H1 (cell line): ENCODE results near the gene COL25A1. TPM values are rescaled to one million over a fixed set of nuclear protein-coding genes. Genes with fewer than 3 reads are reported as not detected.

Source experiments
- CTCF ChIA-PET: fragments of 300-600 bp; sonication (Branson Sonifier 250); formaldehyde crosslinking; loops from one replicate; lab custom pipeline; 2021; ENCODE audit not compliant: partially characterized antibody; lab: Charles Lee
- POLR2A ChIA-PET: fragments of 300-600 bp; sonication (Branson Sonifier 250); formaldehyde crosslinking; loops from one replicate; lab custom pipeline; 2021; ENCODE audit warnings: inconsistent platforms; ENCODE audit not compliant: partially characterized antibody; lab: Charles Lee
- DNase-seq, 2 experiments: peaks; one replicate each; pipeline versions ENCODE4 v3.0.0 to v3.0.0-alpha.2; 2010 to 2022; ENCODE audit warnings: low spot score in 2 of 2, low read depth in 1 of 2, mixed read lengths in 1 of 2
- FAIRE-seq: peaks from 2 replicates; lab custom pipeline; 2011; peaks lifted over from hg19 to GRCh38; lab: Jason Lieb, UNC
- H2AFZ ChIP-seq: 2 replicates; pipeline ENCODE4 v1.8.1; 2012; ENCODE audit warnings: low read length, inconsistent platforms
- H2AK5ac ChIP-seq: 2 replicates; pipeline ENCODE4 v1.6.1; 2013; ENCODE audit warnings: low read depth, low read length
- H2BK120ac ChIP-seq: replicated peaks from 2 replicates; pipeline ENCODE3; 2013; ENCODE audit warnings: low read depth, low read length, inconsistent platforms
- H2BK12ac ChIP-seq: 2 replicates; pipeline ENCODE4 v1.6.1; 2013; ENCODE audit warnings: low read depth, low read length
- H2BK15ac ChIP-seq: 2 replicates; pipeline ENCODE4 v1.6.1; 2013; ENCODE audit warnings: low read length
- H2BK20ac ChIP-seq: 2 replicates; pipeline ENCODE4 v1.6.1; 2013; ENCODE audit warnings: low read length
- H2BK5ac ChIP-seq: 2 replicates; pipeline ENCODE4 v1.6.1; 2013; ENCODE audit warnings: low read depth, low read length
- H3K14ac ChIP-seq: 2 replicates; pipeline ENCODE4 v1.6.1; 2013; ENCODE audit warnings: inconsistent platforms; ENCODE audit not compliant: insufficient read length
- H3K18ac ChIP-seq: 2 replicates; pipeline ENCODE4 v1.6.1; 2013; ENCODE audit warnings: low read length; ENCODE audit errors: extremely low read depth
- H3K23ac ChIP-seq: 2 replicates; pipeline ENCODE4 v1.6.1; 2013; ENCODE audit warnings: inconsistent platforms; ENCODE audit not compliant: insufficient read length
- H3K23me2 ChIP-seq: 2 replicates; pipeline ENCODE4 v1.6.1; 2013; ENCODE audit warnings: low read depth, low read length
- H3K27ac ChIP-seq: 2 replicates; pipeline ENCODE4 v1.6.1; 2011; ENCODE audit warnings: low read depth, low read length, inconsistent platforms
- H3K27me3 ChIP-seq, 4 experiments: replicated peaks in 1 of 4; 1 replicate in 1 of 4; 2 replicates in 3 of 4; pipeline versions ENCODE4 v1.6.1 to v1.8.1; 2011 to 2013; ENCODE audit warnings: low read length in 3 of 4, mild to moderate bottlenecking in 3 of 4, inconsistent platforms in 2 of 4, mixed read lengths in 2 of 4, moderate library complexity in 1 of 4; ENCODE audit not compliant: control insufficient read depth in 3 of 4, insufficient read depth in 3 of 4; ENCODE audit errors: extremely low read depth in 1 of 4
- H3K36me3 ChIP-seq, 4 experiments: 2 replicates each; pipeline versions ENCODE4 v1.6.1 to v1.8.1; 2011 to 2013; ENCODE audit warnings: mild to moderate bottlenecking in 4 of 4, low read length in 3 of 4, moderate library complexity in 2 of 4, control low read depth in 1 of 4, inconsistent platforms in 1 of 4; ENCODE audit not compliant: insufficient read depth in 4 of 4, control insufficient read depth in 2 of 4
- H3K4ac ChIP-seq: replicated peaks from 2 replicates; pipeline ENCODE3; 2013; ENCODE audit warnings: low read length, low read depth, mixed read lengths, inconsistent platforms; ENCODE audit not compliant: insufficient read length
- H3K4me1 ChIP-seq, 4 experiments: replicated peaks in 1 of 4; 1 replicate in 1 of 4; 2 replicates in 3 of 4; pipeline versions ENCODE4 v1.6.1 to v1.8.1; 2011 to 2013; ENCODE audit warnings: low read length in 3 of 4, inconsistent platforms in 2 of 4, mixed read lengths in 1 of 4; ENCODE audit not compliant: insufficient read depth in 4 of 4, control insufficient read depth in 3 of 4
- H3K4me2 ChIP-seq, 2 experiments: 2 replicates each; pipeline versions ENCODE4 v1.6.1 to v1.8.1; 2011 to 2013; ENCODE audit warnings: low read depth in 2 of 2, low read length in 2 of 2, control low read depth in 1 of 2, inconsistent platforms in 1 of 2, mild to moderate bottlenecking in 1 of 2; ENCODE audit not compliant: insufficient read depth in 1 of 2
- H3K4me3 ChIP-seq, 4 experiments: fragments of 200-600, 300-600 bp in 1 of 4; sonication (generic), shearing (Covaris generic), sonication (Bioruptor Twin) in 1 of 4; 2 replicates each; pipeline versions ENCODE4 v1.5.1 to v1.8.1; 2011 to 2016; ENCODE audit warnings: low read length in 4 of 4, low read depth in 3 of 4, control low read depth in 2 of 4, inconsistent platforms in 2 of 4, mild to moderate bottlenecking in 2 of 4, mixed read lengths in 1 of 4, moderate library complexity in 1 of 4; ENCODE audit not compliant: insufficient read depth in 2 of 4; ENCODE audit errors: extremely low read depth in 1 of 4
- H3K56ac ChIP-seq: replicated peaks from 2 replicates; pipeline ENCODE3; 2013; ENCODE audit warnings: low read depth, mild to moderate bottlenecking, mixed read lengths, low read length, inconsistent platforms; ENCODE audit not compliant: insufficient read length
- H3K79me1 ChIP-seq: 2 replicates; pipeline ENCODE4 v1.6.1; 2013; ENCODE audit warnings: low read depth, low read length, control low read depth
- H3K79me2 ChIP-seq, 2 experiments: 2 replicates each; pipeline versions ENCODE4 v1.6.1 to v1.8.1; 2012 to 2013; ENCODE audit warnings: low read length in 2 of 2, mild to moderate bottlenecking in 2 of 2, inconsistent platforms in 1 of 2; ENCODE audit not compliant: insufficient read depth in 2 of 2, control insufficient read depth in 1 of 2
- H3K9ac ChIP-seq, 4 experiments: replicated peaks in 1 of 4; 1 replicate in 1 of 4; 2 replicates in 3 of 4; pipeline versions ENCODE4 v1.6.1 to v1.8.1; 2011 to 2013; ENCODE audit warnings: low read depth in 3 of 4, low read length in 3 of 4, control low read depth in 2 of 4, mild to moderate bottlenecking in 2 of 4, moderate library complexity in 2 of 4, inconsistent platforms in 1 of 4; ENCODE audit errors: extremely low read depth in 1 of 4
- H3K9me3 ChIP-seq, 2 experiments: 2 replicates each; pipeline versions ENCODE4 v1.6.1 to v1.8.1; 2012 to 2013; ENCODE audit warnings: mild to moderate bottlenecking in 2 of 2, moderate library complexity in 2 of 2, control low read depth in 1 of 2, inconsistent platforms in 1 of 2, low read depth in 1 of 2, low read length in 1 of 2, mixed read lengths in 1 of 2; ENCODE audit not compliant: insufficient read depth in 2 of 2
- H4K20me1 ChIP-seq, 2 experiments: replicated peaks in 1 of 2; 2 replicates each; pipeline versions ENCODE3 to v1.8.1; 2011 to 2013; ENCODE audit warnings: inconsistent platforms in 2 of 2, low read length in 2 of 2, mild to moderate bottlenecking in 1 of 2; ENCODE audit not compliant: insufficient read depth in 2 of 2, control insufficient read depth in 1 of 2
- H4K5ac ChIP-seq: 2 replicates; pipeline ENCODE4 v1.6.1; 2013; ENCODE audit warnings: low read length, low read depth, mixed read lengths, inconsistent platforms; ENCODE audit not compliant: insufficient read length
- H4K8ac ChIP-seq: 2 replicates; pipeline ENCODE4 v1.8.0; 2013; ENCODE audit warnings: mild to moderate bottlenecking, moderate library complexity, low read length, inconsistent platforms; ENCODE audit not compliant: insufficient read depth; ENCODE audit errors: extremely low read depth
- H4K91ac ChIP-seq: replicated peaks from 2 replicates; pipeline ENCODE3; 2013; ENCODE audit warnings: low read length, mixed read lengths, inconsistent platforms; ENCODE audit not compliant: insufficient read length
- CTBP2 ChIP-seq: IDR thresholded peaks from 2 replicates; pipeline ENCODE4 v1.7.0; 2011; ENCODE audit warnings: borderline replicate concordance, mild to moderate bottlenecking, moderate library complexity, mixed read lengths, low read length; ENCODE audit not compliant: insufficient read depth, insufficient read length
- WGBS, 2 experiments: shearing (Covaris generic) in 1 of 2; methylation state at CpG; one replicate each; pipeline versions ENCODE4 v1.1.6 to v1.1.7; 2013 to 2015; ENCODE audit warnings: low lambda C conversion rate in 2 of 2, mixed read lengths in 2 of 2, inconsistent platforms in 1 of 2, low coverage in 1 of 2, missing lambda C conversion rate in 1 of 2; ENCODE audit not compliant: insufficient replicate concordance in 2 of 2, insufficient coverage in 1 of 2, insufficient read length in 1 of 2; ENCODE audit errors: extremely low coverage in 1 of 2, missing lambda C conversion rate in 1 of 2; 5-methylcytosine and 5-hydroxymethylcytosine counted together
- polyA plus RNA-seq, 7 experiments: library from polyadenylated mRNA; depleted of rRNA in 3 of 7; stranded (reverse) in 5 of 7; unstranded in 2 of 7; fragments of >200 nt in 5 of 7; fragments of 200-250 nt in 2 of 7; gene quantifications; 1 replicate in 5 of 7; 2 replicates in 1 of 7; 4 replicates in 1 of 7; pipeline versions ENCODE4 v1.2.1 to v1.2.3, GENCODE V29; 2011 to 2013; ENCODE audit warnings: missing spikeins in 2 of 7, mixed read lengths in 2 of 7
- total RNA-seq: library from RNA; stranded (reverse); fragmentation: NEBNext Ultra II Directional; extraction: Animal tissue kit (Norgen Biotek cat#: 25700); gene quantifications from 2 replicates; pipeline ENCODE4 v1.2.1, GENCODE V29; 2021

COL25A1 gene
- total and polyA plus RNA-seq, 2 of the 8 experiments (the other 6 are each of a cell fraction or from before 2014, with no cell fraction given): 1.1 to 8.3 TPM

GRCh38 chr4:109215506-109215905 is 87.0 kb downstream of the COL25A1 start:
- Histone ChIP-seq H2BK12ac (no peak overlapping the region), H3K56ac (no peak overlapping the region), H3K27ac (no peak overlapping the region), H2BK20ac (no peak overlapping the region), H4K91ac (no peak overlapping the region), H3K9me3 (no peaks in the 10 kb centered on the region), H4K20me1 (no peaks in the 10 kb centered on the region), H2AK5ac (no peak overlapping the region), H3K23me2 (no peaks in the 10 kb centered on the region), H3K4me2 (no peak overlapping the region), H2AFZ (no peak overlapping the region), H3K79me2 (no peaks in the 10 kb centered on the region), H2BK5ac (no peak overlapping the region), H3K4me3 (no peak overlapping the region), H3K23ac (no peak overlapping the region), H3K79me1 (no peaks in the 10 kb centered on the region), H3K14ac (no peak overlapping the region), H3K18ac (no peak overlapping the region), H3K27me3 (no peaks in the 10 kb centered on the region), H3K4ac (no peak overlapping the region), H4K8ac (no peak overlapping the region), H3K4me1 (no peaks in the 10 kb centered on the region), H2BK120ac (no peak overlapping the region), H3K9ac (no peak overlapping the region; a peak in 1 of 7 replicates), H4K5ac (no peak overlapping the region), H3K36me3 (no peaks in the 10 kb centered on the region), H2BK15ac (no peak overlapping the region)
- DNase-seq: no peak
- 86% methylated on average over 2 of the region's 2 CpGs; no CpG with 5 or more reads in 1 of the 2 experiments for WGBS, 2 experiments
- ChIA-PET POLR2A (no interaction called here), CTCF (no interaction called here)
- FAIRE-seq: no peak
- no peak for TF ChIP-seq CTBP2
